Activated B cell treated with CpG ODN at 0.5 μM for 24 hours (primary cell): ENCODE data around the gene MAP3K2. TPM values are rescaled to one million over a fixed set of nuclear protein-coding genes. Genes with fewer than 3 reads are reported as not detected.

Experiments
- ATAC-seq: fragments of 200-7000 bp; cut with Tn5 transposase; one replicate; pipeline ENCODE4 v1.10.0; 2021; ENCODE audit warnings: low read depth, mild to moderate bottlenecking, moderate library complexity
- CTCF ChIA-PET: fragments of 350-600 bp; sonication (Branson Sonifier 250); formaldehyde crosslinking; loops from one replicate; lab custom pipeline; 2021; ENCODE audit warnings: antibody characterized with exemption; lab: Charles Lee
- POLR2A ChIA-PET: fragments of 350-600 bp; sonication (Branson Sonifier 250); formaldehyde crosslinking; loops from one replicate; lab custom pipeline; 2021; ENCODE audit warnings: antibody characterized with exemption; lab: Charles Lee
- DNase-seq: peaks from one replicate; pipeline ENCODE4 v3.0.0; 2022
- H3K27ac Mint-ChIP-seq: one replicate; pipeline ENCODE4 v1.8.0; 2020; ENCODE audit warnings: mixed read lengths
- H3K27me3 Mint-ChIP-seq: one replicate; pipeline ENCODE4 v1.8.0; 2021; ENCODE audit warnings: mixed read lengths
- H3K36me3 Mint-ChIP-seq: one replicate; pipeline ENCODE4 v1.8.0; 2021; ENCODE audit warnings: low read depth, mixed read lengths
- H3K4me1 Mint-ChIP-seq: one replicate; pipeline ENCODE4 v1.8.0; 2021; ENCODE audit warnings: mixed read lengths
- H3K4me3 Mint-ChIP-seq: one replicate; pipeline ENCODE4 v1.8.0; 2020; ENCODE audit warnings: mild to moderate bottlenecking, mixed read lengths
- H3K9me3 Mint-ChIP-seq: one replicate; pipeline ENCODE4 v1.8.0; 2020; ENCODE audit warnings: mixed read lengths
- CTCF ChIP-seq: fragments of 200-600 bp; IDR thresholded peaks from one replicate; pipeline ENCODE4 v1.8.0; 2022; ENCODE audit warnings: antibody characterized with exemption, mild to moderate bottlenecking
- intact Hi-C: fragments of 100-400 bp; cut with micrococcal nuclease; formaldehyde crosslinking; loops from one replicate; pipeline ENCODE4 v1.15.1; 2024
- total RNA-seq: library from RNA; stranded (reverse); gene quantifications from 2 replicates; pipeline ENCODE4 v1.2.3, GENCODE V29; 2022

MAP3K2 gene
- total RNA-seq, 1 donor from 2014 or later, result 77.7 TPM

DNA sequence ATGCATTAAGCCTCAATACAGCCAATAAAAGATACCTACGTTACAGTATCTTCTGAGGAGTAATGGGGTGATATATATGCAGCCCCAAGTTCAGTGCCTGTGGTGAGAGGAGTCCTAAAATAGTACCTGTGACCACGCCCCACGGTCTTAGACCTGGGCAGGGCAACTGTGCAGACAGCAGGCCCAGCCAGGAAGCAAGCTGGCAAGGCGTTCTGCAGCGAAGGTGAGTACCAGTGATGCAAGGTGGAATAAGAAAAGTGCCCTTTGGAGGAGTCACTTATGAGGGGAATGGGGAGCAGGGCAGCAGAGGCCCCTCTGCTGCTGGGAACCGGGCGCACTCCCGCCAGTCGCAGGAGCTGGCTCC is 12.7 kb upstream of the MAP3K2 start:
- Mint-ChIP-seq H3K36me3 (no peaks in the 10 kb centered on the region), H3K27me3 (no peaks in the 10 kb centered on the region), H3K9me3 (no peaks in the 10 kb centered on the region), H3K4me1 (peaks cover 25% of the 10 kb centered on the region), H3K4me3 (no peak overlapping the region), H3K27ac (no peak overlapping the region)
- POLR2A ChIA-PET, result interaction anchor here (2.4 kb wide), 1 partner anchor 11 kb away, joined by 10 read pairs; no protein-coding TSS in a partner anchor
- TF ChIP-seq CTCF, result no peak
- ATAC-seq, result no peak
- CTCF ChIA-PET, result no interaction called here
- intact Hi-C loops, result no loop called here
- DNase-seq, result no peak

DNA sequence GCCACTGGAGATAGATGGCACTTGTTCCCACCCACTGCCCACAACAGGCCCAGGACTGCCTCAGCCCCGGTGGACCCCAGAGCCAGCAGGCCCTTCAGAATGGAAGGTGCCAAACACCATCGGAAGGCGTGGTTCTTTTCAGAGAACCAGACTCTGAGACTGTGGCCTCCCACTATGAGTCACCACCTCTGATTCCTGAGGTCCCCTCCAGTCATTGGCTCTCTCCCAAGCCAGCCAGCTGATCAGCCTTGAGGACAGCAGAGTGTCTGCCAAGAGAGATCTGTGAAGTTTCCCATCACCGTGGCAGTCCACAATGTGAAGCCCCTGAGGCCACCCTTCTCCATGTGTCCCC is 10.4 kb upstream of the MAP3K2 start:
- TF ChIP-seq CTCF, result no peak
- ATAC-seq (no peak), DNase-seq (no peak)
- H3K4me1 Mint-ChIP-seq, result peaks cover 10% of the 10 kb centered on the region
- H3K9me3 Mint-ChIP-seq, result peaks cover 2% of the 10 kb centered on the region
- POLR2A ChIA-PET, result interaction anchor here (0.6 to 2.4 kb wide), 4 partner anchors 9 to 139 kb away, joined by 3 to 10 read pairs (median 5); no protein-coding TSS in a partner anchor
- H3K27me3 Mint-ChIP-seq, result no peaks in the 10 kb centered on the region
- no peak overlapping the region for H3K4me3 Mint-ChIP-seq
- H3K36me3 Mint-ChIP-seq, result peaks cover 3% of the 10 kb centered on the region
- no peak overlapping the region for H3K27ac Mint-ChIP-seq
- intact Hi-C loops, result no loop called here
- CTCF ChIA-PET, result no interaction called here

DNA sequence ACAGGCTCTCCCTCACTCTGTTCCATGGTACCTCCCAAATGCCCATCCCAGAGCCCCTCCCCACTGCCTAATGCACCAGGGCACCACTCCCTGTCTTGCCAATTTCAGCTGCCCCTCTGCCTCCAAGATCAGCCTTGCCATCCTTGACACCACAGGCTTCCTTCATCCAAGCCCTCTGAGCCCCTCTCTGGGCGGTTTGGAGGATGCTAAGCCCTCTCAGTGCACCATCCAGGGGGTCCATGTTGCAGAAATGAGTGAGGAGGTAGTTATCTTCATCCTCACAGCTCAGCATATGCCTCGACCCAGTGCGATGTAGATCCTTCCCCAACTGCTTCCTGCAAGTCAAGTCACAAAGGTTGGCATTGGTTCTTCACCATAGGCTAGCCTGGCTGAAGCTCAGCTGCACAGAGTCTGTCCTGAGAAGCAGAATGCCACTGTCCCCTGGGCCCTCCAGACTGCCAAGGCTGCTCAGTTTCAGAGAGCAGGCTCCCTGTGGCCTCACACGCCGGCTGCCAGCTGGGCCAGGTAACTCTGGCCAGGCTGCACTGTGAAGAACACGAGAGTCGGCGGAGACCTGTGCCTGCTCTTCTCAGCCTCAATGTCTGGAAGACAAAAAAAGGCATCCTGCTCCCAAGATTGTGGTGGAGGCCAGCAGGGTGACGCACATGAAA is 9.9 kb upstream of the MAP3K2 start:
- no peak for TF ChIP-seq CTCF
- no peak overlapping the region for H3K27ac Mint-ChIP-seq
- no peak for ATAC-seq
- POLR2A ChIA-PET, result interaction anchor here (0.6 to 2.4 kb wide), 4 partner anchors 8 to 140 kb away, joined by 3 to 10 read pairs (median 5); no protein-coding TSS in a partner anchor
- peaks cover 11% of the 10 kb centered on the region for H3K4me1 Mint-ChIP-seq
- CTCF ChIA-PET, result no interaction called here
- H3K4me3 Mint-ChIP-seq, result no peak overlapping the region
- DNase-seq, result no peak
- intact Hi-C loops, result no loop called here
- no peaks in the 10 kb centered on the region for H3K27me3 Mint-ChIP-seq
- H3K9me3 Mint-ChIP-seq, result peaks cover 2% of the 10 kb centered on the region
- peaks cover 5% of the 10 kb centered on the region for H3K36me3 Mint-ChIP-seq

DNA sequence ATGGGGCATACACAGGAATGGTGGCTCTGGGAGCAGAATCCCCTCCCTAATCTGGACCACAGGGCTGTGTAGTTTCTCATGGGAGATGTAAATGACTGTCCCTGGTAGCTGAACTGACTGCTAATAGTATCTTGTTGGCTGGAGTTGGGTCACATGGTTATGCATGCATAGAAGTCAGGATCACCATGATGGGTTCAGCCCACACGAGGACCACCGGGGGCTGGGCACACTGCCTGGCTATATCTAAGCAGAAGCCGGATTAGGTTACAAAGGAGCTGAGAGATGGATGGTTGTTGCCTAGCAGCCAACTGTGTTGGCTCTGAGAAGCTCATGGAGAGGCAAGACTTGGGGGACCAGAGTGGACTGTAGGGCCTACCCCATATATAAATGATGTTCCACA is 6.7 kb upstream of the MAP3K2 start:
- ChIA-PET POLR2A (no interaction called here), CTCF (no interaction called here)
- TF ChIP-seq CTCF, result no peak
- H3K4me1 Mint-ChIP-seq, result peaks cover 25% of the 10 kb centered on the region
- H3K4me3 Mint-ChIP-seq, result no peak overlapping the region
- no peak for DNase-seq
- ATAC-seq, result no peak
- intact Hi-C loops, result no loop called here
- H3K27me3 Mint-ChIP-seq, result no peaks in the 10 kb centered on the region
- H3K36me3 Mint-ChIP-seq, result peaks cover 5% of the 10 kb centered on the region
- H3K27ac Mint-ChIP-seq, result no peak overlapping the region
- peaks cover 2% of the 10 kb centered on the region for H3K9me3 Mint-ChIP-seq

- POLR2A ChIA-PET, result no interaction called here
- CTCF ChIA-PET, result interaction anchor here (0.8 kb wide), 1 partner anchor 22 kb away, joined by 3 read pairs; no protein-coding TSS in a partner anchor
- no peak overlapping the region for H3K4me3 Mint-ChIP-seq
- H3K36me3 Mint-ChIP-seq, result peaks cover 5% of the 10 kb centered on the region
- H3K4me1 Mint-ChIP-seq, result peaks cover 39% of the 10 kb centered on the region
- DNase-seq (no peak), ATAC-seq (no peak)
- intact Hi-C loops, result no loop called here
- no peak for TF ChIP-seq CTCF
- H3K9me3 Mint-ChIP-seq, result peaks cover 2% of the 10 kb centered on the region
- no peak overlapping the region for H3K27ac Mint-ChIP-seq
- no peaks in the 10 kb centered on the region for H3K27me3 Mint-ChIP-seq
These were observed 5.2 kb upstream of the MAP3K2 start for GRCh38 chr2:127392828-127393578.
